GM21526 (cell line): ENCODE measurements around the gene TNNT1.

Experiments used
- ATAC-seq: cut with Tn5 transposase; IDR thresholded peaks from one replicate; pipeline ENCODE4 v1.9.1; 2021; ENCODE audit warnings: moderate library complexity; ENCODE audit not compliant: unreplicated experiment, low FRiP score

TNNT1 gene

GRCh38 chr19:55092423-55093318, 56.3 kb downstream of the TNNT1 start:
- ATAC-seq: no peak

- no peak for ATAC-seq
Measured at GRCh38 chr19:55091955-55092354, 57.1 kb downstream of the TNNT1 start.

- no peak for ATAC-seq
Measured at GRCh38 chr19:55091126-55091910, 57.7 kb downstream of the TNNT1 start.

GRCh38 chr19:55090564-55090963, 58.4 kb downstream of the TNNT1 start:
- ATAC-seq: no peak

GRCh38 chr19:55089342-55089944, 59.6 kb downstream of the TNNT1 start:
- no peak for ATAC-seq

GRCh38 chr19:55088543-55089341, 60.3 kb downstream of the TNNT1 start:
- ATAC-seq: no peak

- no peak for ATAC-seq
Measured at GRCh38 chr19:55088021-55088451, 61.0 kb downstream of the TNNT1 start.

- no peak for ATAC-seq
Measured at GRCh38 chr19:55087542-55087901, 61.5 kb downstream of the TNNT1 start.

- no peak for ATAC-seq
Measured at GRCh38 chr19:55086730-55087541, 62.1 kb downstream of the TNNT1 start.

- no peak for ATAC-seq
Measured at GRCh38 chr19:55085923-55086715, 62.9 kb downstream of the TNNT1 start.

GRCh38 chr19:55084416-55084815, 64.6 kb downstream of the TNNT1 start:
- ATAC-seq: no peak

GRCh38 chr19:55083004-55083850, 65.8 kb downstream of the TNNT1 start:
- ATAC-seq: no peak
